H9 (cell line): Measurements from ENCODE around the gene SEMA3G. TPM values are rescaled to one million over a fixed set of nuclear protein-coding genes. Genes with fewer than 3 reads are reported as not detected.

Experiments
- DNase-seq: peaks from one replicate; pipeline ENCODE4 v3.0.0-alpha.2; 2017
- H2AFZ ChIP-seq: one replicate; pipeline ENCODE4 v1.6.1; 2013; ENCODE audit warnings: mild to moderate bottlenecking, low read length, control low read depth, moderate library complexity
- H2AK5ac ChIP-seq: 2 replicates; pipeline ENCODE4 v1.6.1; 2013; ENCODE audit warnings: low read length, control low read depth, mixed read lengths; ENCODE audit not compliant: insufficient read length
- H2BK120ac ChIP-seq: one replicate; pipeline ENCODE4 v1.6.1; 2013; ENCODE audit warnings: low read depth, mild to moderate bottlenecking, low read length, control low read depth, inconsistent platforms; ENCODE audit not compliant: poor library complexity, severe bottlenecking
- H2BK12ac ChIP-seq: 2 replicates; pipeline ENCODE4 v1.6.1; 2013; ENCODE audit warnings: low read length, control low read depth, mixed read lengths, low read depth; ENCODE audit not compliant: insufficient read length
- H2BK15ac ChIP-seq: 2 replicates; pipeline ENCODE4 v1.6.1; 2013; ENCODE audit warnings: low read depth, low read length, control low read depth
- H2BK20ac ChIP-seq: one replicate; pipeline ENCODE4 v1.6.1; 2013; ENCODE audit warnings: low read depth, mild to moderate bottlenecking, low read length, control low read depth, inconsistent platforms; ENCODE audit not compliant: poor library complexity, severe bottlenecking
- H2BK5ac ChIP-seq: 2 replicates; pipeline ENCODE4 v1.6.1; 2013; ENCODE audit warnings: low read length, control low read depth, mixed read lengths; ENCODE audit not compliant: insufficient read length
- H3K14ac ChIP-seq: 2 replicates; pipeline ENCODE4 v1.6.1; 2013; ENCODE audit warnings: low read length, control low read depth; ENCODE audit not compliant: insufficient read depth
- H3K18ac ChIP-seq: 2 replicates; pipeline ENCODE4 v1.6.1; 2013; ENCODE audit warnings: low read depth, mild to moderate bottlenecking, mixed read lengths, low read length, control low read depth; ENCODE audit not compliant: insufficient read length
- H3K23ac ChIP-seq: 2 replicates; pipeline ENCODE4 v1.6.1; 2013; ENCODE audit warnings: low read length, control low read depth, mixed read lengths, low read depth; ENCODE audit not compliant: insufficient read length
- H3K23me2 ChIP-seq: 2 replicates; pipeline ENCODE4 v1.6.1; 2013; ENCODE audit warnings: low read depth, mild to moderate bottlenecking, mixed read lengths, low read length, control low read depth; ENCODE audit not compliant: insufficient read length, poor library complexity, severe bottlenecking
- H3K27ac ChIP-seq: 2 replicates; pipeline ENCODE4 v1.5.1; 2013; ENCODE audit warnings: low read length, control low read depth, mixed read lengths, low read depth; ENCODE audit not compliant: insufficient read length
- H3K27me3 ChIP-seq: 2 replicates; pipeline ENCODE4 v1.6.1; 2013; ENCODE audit warnings: low read length, control low read depth, inconsistent platforms; ENCODE audit not compliant: insufficient read depth
- H3K4ac ChIP-seq: 2 replicates; pipeline ENCODE4 v1.6.1; 2013; ENCODE audit warnings: low read depth, mild to moderate bottlenecking, control low read depth, inconsistent platforms, low read length, moderate library complexity
- H3K4me1 ChIP-seq: 2 replicates; pipeline ENCODE4 v1.6.1; 2013; ENCODE audit warnings: low read length, control low read depth, inconsistent platforms; ENCODE audit not compliant: insufficient read depth
- H3K4me2 ChIP-seq: 2 replicates; pipeline ENCODE4 v1.6.1; 2013; ENCODE audit warnings: low read length, control low read depth, mixed read lengths; ENCODE audit not compliant: insufficient read length, insufficient read depth
- H3K56ac ChIP-seq: 2 replicates; pipeline ENCODE4 v1.6.1; 2013; ENCODE audit warnings: low read depth, mild to moderate bottlenecking, mixed read lengths, low read length, control low read depth; ENCODE audit not compliant: insufficient read length
- H3K79me1 ChIP-seq: 2 replicates; pipeline ENCODE4 v1.6.1; 2013; ENCODE audit warnings: low read depth, mild to moderate bottlenecking, moderate library complexity, low read length, control low read depth, inconsistent platforms; ENCODE audit not compliant: insufficient read depth, poor library complexity, severe bottlenecking
- H3K79me2 ChIP-seq: 2 replicates; pipeline ENCODE4 v1.6.1; 2013; ENCODE audit warnings: low read length, control low read depth, inconsistent platforms; ENCODE audit not compliant: insufficient read depth
- H3K9ac ChIP-seq: 2 replicates; pipeline ENCODE4 v1.6.1; 2013; ENCODE audit warnings: low read length, control low read depth, mixed read lengths; ENCODE audit not compliant: insufficient read length; ENCODE audit errors: extremely low read depth
- H3K9me3 ChIP-seq: one replicate; pipeline ENCODE4 v1.6.1; 2013; ENCODE audit warnings: low read depth, low read length, inconsistent platforms; ENCODE audit not compliant: control insufficient read depth
- H3T11ph ChIP-seq: one replicate; pipeline ENCODE4 v1.6.1; 2013; ENCODE audit warnings: mild to moderate bottlenecking, low read length, control low read depth, inconsistent platforms
- H4K20me1 ChIP-seq: one replicate; pipeline ENCODE4 v1.6.1; 2013; ENCODE audit not compliant: control insufficient read depth, insufficient read length, insufficient read depth
- H4K5ac ChIP-seq: 2 replicates; pipeline ENCODE4 v1.6.1; 2013; ENCODE audit warnings: low read depth, mild to moderate bottlenecking, mixed read lengths, low read length, control low read depth; ENCODE audit not compliant: insufficient read length
- H4K8ac ChIP-seq: replicated peaks from 2 replicates; pipeline ENCODE4 v1.6.1; 2013; ENCODE audit warnings: low read length, control low read depth, mixed read lengths, low read depth; ENCODE audit not compliant: insufficient read length
- H4K91ac ChIP-seq: 2 replicates; pipeline ENCODE4 v1.6.1; 2013; ENCODE audit warnings: low read depth, mild to moderate bottlenecking, moderate library complexity, mixed read lengths, low read length, control low read depth; ENCODE audit not compliant: insufficient read length
- H3K27ac Mint-ChIP-seq, 3 experiments: 2 replicates in 2 of 3; 3 replicates in 1 of 3; pipeline ENCODE4 v1.8.0; 2020 to 2021; ENCODE audit warnings: mixed read lengths in 3 of 3, mild to moderate bottlenecking in 1 of 3, moderate library complexity in 1 of 3
- H3K27me3 Mint-ChIP-seq: 2 replicates; pipeline ENCODE4 v1.8.0; 2021; ENCODE audit warnings: low read depth, mild to moderate bottlenecking, moderate library complexity, mixed read lengths
- H3K36me3 Mint-ChIP-seq, 3 experiments: 2 replicates in 2 of 3; 3 replicates in 1 of 3; pipeline ENCODE4 v1.8.0; 2020 to 2021; ENCODE audit warnings: low read depth in 3 of 3, mixed read lengths in 3 of 3; ENCODE audit not compliant: insufficient read depth in 1 of 3
- H3K4me1 Mint-ChIP-seq, 2 experiments: 2 replicates each; pipeline ENCODE4 v1.8.0; 2020; ENCODE audit warnings: mixed read lengths in 2 of 2
- H3K4me3 Mint-ChIP-seq, 2 experiments: 2 replicates in 1 of 2; 3 replicates in 1 of 2; pipeline ENCODE4 v1.8.0; 2020 to 2021; ENCODE audit warnings: mild to moderate bottlenecking in 2 of 2, mixed read lengths in 2 of 2, moderate library complexity in 1 of 2
- H3K9me3 Mint-ChIP-seq, 2 experiments: 2 replicates in 1 of 2; 3 replicates in 1 of 2; pipeline ENCODE4 v1.8.0; 2020; ENCODE audit warnings: mild to moderate bottlenecking in 2 of 2, mixed read lengths in 2 of 2, moderate library complexity in 1 of 2
- WGBS: extraction: QIAGEN DNeasy Blood & Tissue Kit; methylation state at CpG from one replicate; pipeline ENCODE4 v1.1.7; 2013; ENCODE audit warnings: missing lambda C conversion rate, low lambda C conversion rate, mixed read lengths; ENCODE audit not compliant: insufficient read length; ENCODE audit errors: extremely low coverage; 5-methylcytosine and 5-hydroxymethylcytosine counted together
- total RNA-seq: library from RNA; stranded (reverse); gene quantifications from 2 replicates; pipeline ENCODE4 v1.2.1, GENCODE V29; 2021
- TF ChIP-seq, protein P1 (sequence below): fragments of 200-600 bp; sonication (generic); conservative IDR thresholded peaks from 3 replicates; pipeline ENCODE4 v1.8.0; 2021; ENCODE audit warnings: antibody characterized with exemption, mild to moderate bottlenecking

Gene SEMA3G
- total RNA-seq, 1 experiment from 2014 or later = 2.4 TPM

DNA sequence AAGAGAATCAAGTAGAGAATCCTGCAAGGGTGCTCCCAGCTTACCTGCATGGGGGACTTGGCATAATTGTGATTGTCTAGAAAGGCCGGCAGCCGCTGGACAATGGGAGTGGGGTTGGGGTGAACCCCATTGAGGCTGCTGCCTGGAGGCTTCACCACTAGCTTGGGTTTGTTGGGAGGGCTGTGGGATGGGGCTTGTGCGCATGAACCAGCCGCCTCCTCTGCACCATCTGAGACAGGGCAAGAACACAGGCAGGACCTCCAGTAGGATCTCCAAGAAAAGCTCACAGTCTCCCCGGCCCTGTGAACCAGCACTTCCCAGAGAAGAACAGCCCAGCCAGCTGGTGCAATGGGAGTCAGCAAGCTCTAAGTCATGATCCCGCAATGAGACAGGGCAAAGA, 39.8 kb downstream of the SEMA3G start:
- no peak overlapping the region for H2BK5ac ChIP-seq
- Mint-ChIP-seq H3K36me3 (peaks cover 38 to 77% (median 71%) of the 10 kb centered on the region in 3 experiments), H3K27me3 (no peaks in the 10 kb centered on the region), H3K4me1 (peaks cover 8 to 9% of the 10 kb centered on the region in 2 experiments), H3K4me3 (no peak overlapping the region), H3K9me3 (no peaks in the 10 kb centered on the region), H3K27ac (no peak overlapping the region)
- H3T11ph ChIP-seq = no peak overlapping the region
- no peak overlapping the region for H4K91ac ChIP-seq
- no peak overlapping the region for H3K4ac ChIP-seq
- no peak overlapping the region for H4K5ac ChIP-seq
- H3K9ac ChIP-seq = no peak overlapping the region
- peaks cover 3% of the 10 kb centered on the region; the same call in 1 of the 2 replicates for H3K79me2 ChIP-seq
- no peak overlapping the region for H2BK15ac ChIP-seq
- DNase-seq = no peak
- no peak overlapping the region for H2BK20ac ChIP-seq
- H3K18ac ChIP-seq = no peak overlapping the region
- H2BK12ac ChIP-seq = no peak overlapping the region
- no peak overlapping the region for H4K8ac ChIP-seq
- WGBS = no CpG with 5 or more reads among the region's 6 CpGs
- H3K56ac ChIP-seq = no peak overlapping the region
- no peaks in the 10 kb centered on the region for H4K20me1 ChIP-seq
- H3K27ac ChIP-seq = no peak overlapping the region
- no peak overlapping the region for H2AK5ac ChIP-seq
- H3K4me1 ChIP-seq = no peaks in the 10 kb centered on the region
- H3K27me3 ChIP-seq = no peaks in the 10 kb centered on the region
- H3K9me3 ChIP-seq = no peaks in the 10 kb centered on the region
- H3K23ac ChIP-seq = no peak overlapping the region
- no peak overlapping the region for H2AFZ ChIP-seq
- H3K14ac ChIP-seq = no peak overlapping the region
- peaks cover 6% of the 10 kb centered on the region for H3K23me2 ChIP-seq
- TF ChIP-seq, protein P1, sequence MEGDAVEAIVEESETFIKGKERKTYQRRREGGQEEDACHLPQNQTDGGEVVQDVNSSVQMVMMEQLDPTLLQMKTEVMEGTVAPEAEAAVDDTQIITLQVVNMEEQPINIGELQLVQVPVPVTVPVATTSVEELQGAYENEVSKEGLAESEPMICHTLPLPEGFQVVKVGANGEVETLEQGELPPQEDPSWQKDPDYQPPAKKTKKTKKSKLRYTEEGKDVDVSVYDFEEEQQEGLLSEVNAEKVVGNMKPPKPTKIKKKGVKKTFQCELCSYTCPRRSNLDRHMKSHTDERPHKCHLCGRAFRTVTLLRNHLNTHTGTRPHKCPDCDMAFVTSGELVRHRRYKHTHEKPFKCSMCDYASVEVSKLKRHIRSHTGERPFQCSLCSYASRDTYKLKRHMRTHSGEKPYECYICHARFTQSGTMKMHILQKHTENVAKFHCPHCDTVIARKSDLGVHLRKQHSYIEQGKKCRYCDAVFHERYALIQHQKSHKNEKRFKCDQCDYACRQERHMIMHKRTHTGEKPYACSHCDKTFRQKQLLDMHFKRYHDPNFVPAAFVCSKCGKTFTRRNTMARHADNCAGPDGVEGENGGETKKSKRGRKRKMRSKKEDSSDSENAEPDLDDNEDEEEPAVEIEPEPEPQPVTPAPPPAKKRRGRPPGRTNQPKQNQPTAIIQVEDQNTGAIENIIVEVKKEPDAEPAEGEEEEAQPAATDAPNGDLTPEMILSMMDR = no peak
- H3K4me2 ChIP-seq = no peak overlapping the region
- peaks cover 4% of the 10 kb centered on the region for H3K79me1 ChIP-seq
- H2BK120ac ChIP-seq = no peak overlapping the region
